CD14-positive monocyte (primary cell): ENCODE results near the gene RFX7. TPM values are rescaled to one million over a fixed set of nuclear protein-coding genes. Genes with fewer than 3 reads are reported as not detected.

Source experiments
- DNase-seq, 3 donors: peaks; one replicate each; pipeline ENCODE4 v3.0.0-alpha.2; 2011 to 2022
- H2AFZ ChIP-seq: 2 replicates; pipeline ENCODE4 v1.6.0; 2012; ENCODE audit warnings: mild to moderate bottlenecking, low read depth, low read length, inconsistent platforms; ENCODE audit not compliant: insufficient read depth, poor library complexity, severe bottlenecking
- H3K27ac ChIP-seq, 2 donors: 1 replicate in 1 of 2; 2 replicates in 1 of 2; pipeline ENCODE4 v1.5.1; 2012 to 2013; ENCODE audit warnings: low read length in 2 of 2, control low read depth in 1 of 2, inconsistent platforms in 1 of 2, low read depth in 1 of 2, mild to moderate bottlenecking in 1 of 2
- H3K27me3 ChIP-seq, 2 donors: one replicate each; pipeline versions ENCODE4 v1.6.0 to v1.6.1; 2011 to 2013; ENCODE audit warnings: low read length in 2 of 2; ENCODE audit not compliant: control insufficient read depth in 2 of 2, insufficient read depth in 2 of 2
- H3K36me3 ChIP-seq, 2 donors: replicated peaks in 1 of 2; 1 replicate in 1 of 2; 2 replicates in 1 of 2; pipeline versions ENCODE4 v1.5.1 to v1.6.1; 2012 to 2013; ENCODE audit warnings: low read length in 2 of 2, control low read depth in 1 of 2, inconsistent platforms in 1 of 2, mild to moderate bottlenecking in 1 of 2; ENCODE audit not compliant: insufficient read depth in 2 of 2, control insufficient read depth in 1 of 2
- H3K4me1 ChIP-seq, 2 donors: 1 replicate in 1 of 2; 2 replicates in 1 of 2; pipeline versions ENCODE4 v1.5.1 to v1.6.1; 2012 to 2013; ENCODE audit warnings: low read length in 2 of 2, control low read depth in 1 of 2, inconsistent platforms in 1 of 2, mild to moderate bottlenecking in 1 of 2, moderate library complexity in 1 of 2; ENCODE audit not compliant: insufficient read depth in 2 of 2, control insufficient read depth in 1 of 2
- H3K4me2 ChIP-seq: replicated peaks from 2 replicates; pipeline ENCODE3; 2012; ENCODE audit warnings: low read length, moderate library complexity, mild to moderate bottlenecking; ENCODE audit not compliant: poor library complexity, severe bottlenecking; ENCODE audit errors: extremely low read depth
- H3K4me3 ChIP-seq, 3 experiments: fragments of 200-600 bp in 1 of 3; sonication (generic) in 1 of 3; replicated peaks in 1 of 3; 1 replicate in 2 of 3; 2 replicates in 1 of 3; pipeline ENCODE4 v1.5.1; 2011 to 2013; ENCODE audit warnings: low read length in 3 of 3, mild to moderate bottlenecking in 3 of 3, control low read depth in 2 of 3, low read depth in 2 of 3, inconsistent platforms in 1 of 3, moderate library complexity in 1 of 3
- H3K79me2 ChIP-seq: 2 replicates; pipeline ENCODE4 v1.6.0; 2012; ENCODE audit warnings: mild to moderate bottlenecking, control low read depth, inconsistent platforms, low read length, moderate library complexity; ENCODE audit not compliant: insufficient read depth
- H3K9ac ChIP-seq: 2 replicates; pipeline ENCODE4 v1.6.0; 2017; ENCODE audit warnings: low read length, mild to moderate bottlenecking; ENCODE audit not compliant: insufficient read depth, poor library complexity, severe bottlenecking
- H3K9me3 ChIP-seq, 2 donors: replicated peaks in 1 of 2; 1 replicate in 1 of 2; 2 replicates in 1 of 2; pipeline versions ENCODE4 v1.5.1 to v1.6.1; 2012 to 2013; ENCODE audit warnings: low read length in 2 of 2, control low read depth in 1 of 2; ENCODE audit not compliant: control insufficient read depth in 1 of 2, insufficient read depth in 1 of 2
- H4K20me1 ChIP-seq: 2 replicates; pipeline ENCODE4 v1.6.0; 2012; ENCODE audit warnings: mild to moderate bottlenecking, low read length, control low read depth, moderate library complexity; ENCODE audit not compliant: insufficient read depth
- H3K27ac Mint-ChIP-seq, 7 donors: one replicate each; pipeline ENCODE4 v1.8.0; 2020; ENCODE audit warnings: mild to moderate bottlenecking in 7 of 7, mixed read lengths in 7 of 7, moderate library complexity in 6 of 7, inconsistent platforms in 2 of 7
- H3K27me3 Mint-ChIP-seq, 3 donors: one replicate each; pipeline ENCODE4 v1.8.0; 2021 to 2022; ENCODE audit warnings: low read depth in 3 of 3, mild to moderate bottlenecking in 3 of 3, mixed read lengths in 3 of 3, moderate library complexity in 3 of 3, inconsistent platforms in 1 of 3
- H3K36me3 Mint-ChIP-seq, 2 donors: one replicate each; pipeline ENCODE4 v1.8.0; 2020; ENCODE audit warnings: mixed read lengths in 2 of 2, inconsistent platforms in 1 of 2, mild to moderate bottlenecking in 1 of 2
- H3K4me1 Mint-ChIP-seq: one replicate; pipeline ENCODE4 v1.8.0; 2020; ENCODE audit warnings: mild to moderate bottlenecking, mixed read lengths
- H3K4me3 Mint-ChIP-seq, 2 donors: one replicate each; pipeline ENCODE4 v1.8.0; 2020; ENCODE audit warnings: mild to moderate bottlenecking in 2 of 2, mixed read lengths in 2 of 2, moderate library complexity in 1 of 2
- H3K9me3 Mint-ChIP-seq, 7 donors: one replicate each; pipeline ENCODE4 v1.8.0; 2020 to 2022; ENCODE audit warnings: mixed read lengths in 7 of 7, mild to moderate bottlenecking in 6 of 7, moderate library complexity in 6 of 7, inconsistent platforms in 2 of 7
- CTCF ChIP-seq: fragments of 200-600 bp; IDR thresholded peaks from one replicate; pipeline ENCODE4 v1.8.0; 2022; ENCODE audit warnings: antibody characterized with exemption, mild to moderate bottlenecking
- WGBS: methylation state at CpG from one replicate; pipeline ENCODE4 v1.1.5; 2013; ENCODE audit warnings: missing lambda C conversion rate; ENCODE audit not compliant: insufficient coverage; 5-methylcytosine and 5-hydroxymethylcytosine counted together
- intact Hi-C, 2 donors: fragments of 100-400 bp; cut with micrococcal nuclease; formaldehyde crosslinking; loops; one replicate each; pipeline versions ENCODE4 v1.15.0 to v1.15.1; 2023
- polyA plus RNA-seq, 3 donors: library from polyadenylated mRNA; depleted of rRNA in 1 of 3; unstranded in 2 of 3; stranded (reverse) in 1 of 3; fragments of 300-500 nt in 2 of 3; fragments of >200 nt in 1 of 3; fragmentation: Illumina TruSeq in 2 of 3; gene quantifications; 1 replicate in 2 of 3; 2 replicates in 1 of 3; pipeline ENCODE4 v1.2.3, GENCODE V29; 2012 to 2021

RFX7 gene
- polyA plus RNA-seq, 3 donors: 1.0 to 2.9 (median 1.2) TPM

- no peak overlapping the region for H3K4me3 ChIP-seq
- Mint-ChIP-seq H3K27me3 (peaks cover 0 to 5% (median 0%) of the 10 kb centered on the region in 3 donors), H3K27ac (no peak overlapping the region), H3K4me1 (no peaks in the 10 kb centered on the region), H3K36me3 (no peaks in the 10 kb centered on the region), H3K9me3 (peaks cover 0 to 5% (median 0%) of the 10 kb centered on the region in 7 donors), H3K4me3 (no peak overlapping the region)
- intact Hi-C loops: loop anchor here in 1 of 2 donors (10.0 kb wide), 1 partner anchor 57 kb away; the partner anchor contains the start of gene NEDD4
- no peak for TF ChIP-seq CTCF
- H3K4me1 ChIP-seq: no peaks in the 10 kb centered on the region
- no peak for DNase-seq
- H3K4me2 ChIP-seq: no peak overlapping the region
- H4K20me1 ChIP-seq: no peaks in the 10 kb centered on the region
- H3K36me3 ChIP-seq: no peaks in the 10 kb centered on the region
- H3K27ac ChIP-seq: no peak overlapping the region
- no peaks in the 10 kb centered on the region for H3K27me3 ChIP-seq
- no peaks in the 10 kb centered on the region for H3K9me3 ChIP-seq
- H2AFZ ChIP-seq: no peak overlapping the region
- no peak overlapping the region for H3K9ac ChIP-seq
- H3K79me2 ChIP-seq: no peaks in the 10 kb centered on the region
Observed at GRCh38 chr15:56051676-56052075, 192.0 kb downstream of the RFX7 start.

GRCh38 chr15:56049577-56049976 lies 194.1 kb downstream of the RFX7 start:
- no peak overlapping the region for H3K4me2 ChIP-seq
- no peaks in the 10 kb centered on the region for H3K4me1 Mint-ChIP-seq
- peaks cover 0 to 5% (median 0%) of the 10 kb centered on the region in 3 donors for H3K27me3 Mint-ChIP-seq
- no peaks in the 10 kb centered on the region for H3K27me3 ChIP-seq
- no peak overlapping the region for H2AFZ ChIP-seq
- H3K4me3 ChIP-seq: no peak overlapping the region
- 100% methylated on average over 3 of the region's 5 CpGs for WGBS
- no peaks in the 10 kb centered on the region for H3K36me3 ChIP-seq
- no peaks in the 10 kb centered on the region for H4K20me1 ChIP-seq
- no peak overlapping the region for H3K9ac ChIP-seq
- no peaks in the 10 kb centered on the region for H3K9me3 ChIP-seq
- H3K27ac Mint-ChIP-seq: no peak overlapping the region
- TF ChIP-seq CTCF: no peak
- no peaks in the 10 kb centered on the region for H3K36me3 Mint-ChIP-seq
- peaks cover 0 to 5% (median 0%) of the 10 kb centered on the region in 7 donors for H3K9me3 Mint-ChIP-seq
- no peak overlapping the region for H3K4me3 Mint-ChIP-seq
- no peaks in the 10 kb centered on the region for H3K4me1 ChIP-seq
- no peak overlapping the region for H3K27ac ChIP-seq
- DNase-seq: no peak
- intact Hi-C loops: no loop called here
- no peaks in the 10 kb centered on the region for H3K79me2 ChIP-seq
